GM23338 (cell line): Measurements from ENCODE around the gene SUSD2. TPM values are rescaled to one million over a fixed set of nuclear protein-coding genes. Genes with fewer than 3 reads are reported as not detected.
A peak's percentile ranks its signal among the peaks of the same experiment; 100 is the strongest.

Source experiments
- ATAC-seq: fragments of 200-7000 bp; cut with Tn5 transposase; 3 replicates; pipeline ENCODE4 v1.9.1; 2020
- DNase-seq: peaks from one replicate; pipeline ENCODE4 v3.0.0-alpha.2; 2015; ENCODE audit warnings: low spot score
- H2AFZ ChIP-seq: fragments of 200-600 bp; sonication (generic); 2 replicates; pipeline ENCODE4 v1.8.0; 2016; ENCODE audit warnings: antibody characterized with exemption, mild to moderate bottlenecking, moderate library complexity
- H3F3A ChIP-seq: fragments of 200-600 bp; sonication (generic); replicated peaks from 2 replicates; pipeline ENCODE4 v1.8.0; 2017; ENCODE audit warnings: antibody characterized with exemption, mixed run types, low read depth
- H3K27ac ChIP-seq: fragments of 200-600 bp; sonication (generic); 2 replicates; pipeline ENCODE4 v1.6.1; 2016; ENCODE audit warnings: low read depth
- H3K27me3 ChIP-seq: fragments of 200-600 bp; sonication (generic); 2 replicates; pipeline ENCODE4 v1.8.0; 2016; ENCODE audit warnings: mild to moderate bottlenecking, mixed run types, moderate library complexity; ENCODE audit not compliant: insufficient read depth
- H3K36me3 ChIP-seq: fragments of 200-600 bp; sonication (generic); 2 replicates; pipeline ENCODE4 v1.8.0; 2016; ENCODE audit warnings: mild to moderate bottlenecking; ENCODE audit not compliant: insufficient read depth
- H3K4me1 ChIP-seq: fragments of 200-600 bp; sonication (generic); 2 replicates; pipeline ENCODE4 v1.8.0; 2016; ENCODE audit warnings: mild to moderate bottlenecking, moderate library complexity; ENCODE audit not compliant: insufficient read depth
- H3K4me2 ChIP-seq: fragments of 200-600 bp; sonication (generic); 2 replicates; pipeline ENCODE4 v1.7.1; 2017; ENCODE audit warnings: mixed run types
- H3K4me3 ChIP-seq: fragments of 200-600 bp; sonication (generic); 2 replicates; pipeline ENCODE4 v1.6.1; 2016; ENCODE audit warnings: mixed run types
- H3K79me2 ChIP-seq: fragments of 200-600 bp; sonication (generic); replicated peaks from 2 replicates; pipeline ENCODE4 v1.8.0; 2017; ENCODE audit warnings: mild to moderate bottlenecking; ENCODE audit not compliant: insufficient read depth
- H3K9me2 ChIP-seq: fragments of 200-600 bp; sonication (generic); 2 replicates; pipeline ENCODE4 v1.8.0; 2017; ENCODE audit not compliant: insufficient read depth
- H4K20me1 ChIP-seq: fragments of 200-600 bp; sonication (generic); replicated peaks from 2 replicates; pipeline ENCODE4 v1.8.0; 2017; ENCODE audit warnings: mild to moderate bottlenecking; ENCODE audit not compliant: insufficient read depth
- H3K27ac Mint-ChIP-seq: 2 replicates; pipeline ENCODE4 v1.8.0; 2020; ENCODE audit warnings: inconsistent platforms, mild to moderate bottlenecking, moderate library complexity, mixed read lengths
- H3K27me3 Mint-ChIP-seq: 3 replicates; pipeline ENCODE4 v1.8.0; 2022; ENCODE audit warnings: low read depth, mild to moderate bottlenecking, moderate library complexity, mixed read lengths, inconsistent platforms; ENCODE audit not compliant: insufficient read depth, poor library complexity
- H3K36me3 Mint-ChIP-seq: 3 replicates; pipeline ENCODE4 v1.8.0; 2021; ENCODE audit warnings: low read depth, mild to moderate bottlenecking, inconsistent platforms, moderate library complexity, mixed read lengths
- H3K4me1 Mint-ChIP-seq: 3 replicates; pipeline ENCODE4 v1.8.0; 2020; ENCODE audit warnings: mild to moderate bottlenecking, inconsistent platforms, mixed read lengths
- H3K4me3 Mint-ChIP-seq: 3 replicates; pipeline ENCODE4 v1.8.0; 2021; ENCODE audit warnings: moderate library complexity, mild to moderate bottlenecking, inconsistent platforms, mixed read lengths
- H3K9me3 Mint-ChIP-seq: 3 replicates; pipeline ENCODE4 v1.8.0; 2020; ENCODE audit warnings: moderate library complexity, mild to moderate bottlenecking, inconsistent platforms, mixed read lengths
- CREB1 ChIP-seq: fragments of 250-450 bp; sonication (Bioruptor Pico); IDR thresholded peaks from 2 replicates; pipeline ENCODE4 v1.5.0; 2020; ENCODE audit warnings: low read depth, mild to moderate bottlenecking, moderate library complexity
- CTCF ChIP-seq, 2 experiments: fragments of 200-600 bp in 1 of 2; sonication (generic) in 1 of 2; conservative IDR thresholded peaks; 2 replicates each; pipeline versions ENCODE4 v1.5.1 to v1.6.1; 2016 to 2017; ENCODE audit warnings: antibody characterized with exemption in 2 of 2, low read depth in 2 of 2, mild to moderate bottlenecking in 2 of 2, moderate library complexity in 1 of 2
- ETS1 ChIP-seq: IDR thresholded peaks from 2 replicates; pipeline ENCODE4 v1.6.1; 2016; ENCODE audit warnings: antibody characterized with exemption
- EZH2 ChIP-seq: fragments of 200-600 bp; sonication (generic); IDR thresholded peaks from one replicate; pipeline ENCODE4 v1.8.0; 2017; ENCODE audit warnings: antibody characterized with exemption, mild to moderate bottlenecking, low read depth; ENCODE audit not compliant: unreplicated experiment
- EZH2phosphoT487 ChIP-seq: fragments of 200-600 bp; sonication (generic); IDR thresholded peaks from one replicate; pipeline ENCODE4 v1.8.1; 2018; ENCODE audit warnings: antibody characterized with exemption; ENCODE audit not compliant: unreplicated experiment
- JUNB ChIP-seq: IDR thresholded peaks from one replicate; pipeline ENCODE4 v1.6.1; 2016; ENCODE audit warnings: antibody characterized with exemption; ENCODE audit not compliant: unreplicated experiment
- NANOG ChIP-seq: IDR thresholded peaks from 2 replicates; pipeline ENCODE4 v1.6.1; 2016; ENCODE audit warnings: antibody characterized with exemption, borderline replicate concordance
- POLR2AphosphoS5 ChIP-seq: IDR thresholded peaks from 2 replicates; pipeline ENCODE4 v1.6.1; 2016; ENCODE audit warnings: antibody characterized with exemption, low read depth
- STAT1 ChIP-seq: IDR thresholded peaks from one replicate; pipeline ENCODE4 v1.6.1; 2016; ENCODE audit warnings: antibody characterized with exemption; ENCODE audit not compliant: unreplicated experiment
- ZNF114 ChIP-seq: fragments of 250-450 bp; sonication (Bioruptor Pico); IDR thresholded peaks from 2 replicates; pipeline ENCODE4 v1.5.0; 2020; ENCODE audit warnings: mild to moderate bottlenecking, moderate library complexity
- ZNF331 ChIP-seq: fragments of 250-450 bp; sonication (Bioruptor Pico); IDR thresholded peaks from 2 replicates; pipeline ENCODE4 v1.5.0; 2020; ENCODE audit warnings: low read depth, mild to moderate bottlenecking, moderate library complexity
- polyA plus RNA-seq: library from polyadenylated mRNA; unstranded; fragments of >200 nt; fragmentation: Nextera tagmentation; extraction: Ambion mirVana; gene quantifications from 2 replicates; pipeline ENCODE4 v1.2.1, GENCODE V29; 2016
- total RNA-seq: library from RNA; depleted of rRNA; stranded (reverse); fragments of >200 nt; shearing (Covaris generic); gene quantifications from 2 replicates; pipeline ENCODE4 v1.2.3, GENCODE V29; 2014
- TF ChIP-seq, protein P1 (sequence below): IDR thresholded peaks from one replicate; pipeline ENCODE4 v1.6.1; 2018; ENCODE audit warnings: antibody characterized with exemption; ENCODE audit not compliant: unreplicated experiment
- TF ChIP-seq, protein P2 (sequence below): fragments of 250-450 bp; sonication (Bioruptor Pico); IDR thresholded peaks from 2 replicates; pipeline ENCODE4 v1.5.0; 2020; ENCODE audit warnings: mild to moderate bottlenecking, moderate library complexity

The SUSD2 gene
- total and polyA plus RNA-seq, 2 experiments from 2014 or later = 0.74 to 2.1 TPM

DNA sequence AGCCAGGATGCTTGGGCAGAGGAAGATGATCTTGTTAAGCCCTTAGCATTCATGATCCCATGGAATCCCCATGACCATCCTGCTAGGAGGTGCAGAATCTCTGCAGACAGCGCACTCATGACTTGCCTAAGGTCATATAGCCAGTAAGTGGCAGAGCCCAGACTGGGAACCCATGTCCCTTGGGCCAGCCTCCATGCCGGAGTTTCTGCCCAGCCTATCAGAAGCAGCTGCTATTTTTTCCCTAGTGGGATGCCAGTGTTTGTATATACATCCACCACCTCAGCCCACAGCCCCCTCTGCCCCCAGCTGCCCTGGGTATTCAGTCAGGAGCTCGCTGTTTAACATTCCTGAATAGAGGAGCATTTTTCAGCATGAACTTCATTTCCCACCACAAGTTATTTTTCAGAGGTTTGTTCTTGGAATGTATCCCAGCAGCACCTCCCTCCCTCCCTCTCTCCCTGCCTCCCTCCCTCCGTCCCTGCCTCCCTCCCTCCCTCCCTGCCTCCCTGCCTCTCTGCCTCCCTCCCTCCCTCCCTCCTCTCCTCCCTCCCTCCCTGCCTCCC is 34.4 kb upstream of the SUSD2 start (continued):
- TF ChIP-seq, protein P1, sequence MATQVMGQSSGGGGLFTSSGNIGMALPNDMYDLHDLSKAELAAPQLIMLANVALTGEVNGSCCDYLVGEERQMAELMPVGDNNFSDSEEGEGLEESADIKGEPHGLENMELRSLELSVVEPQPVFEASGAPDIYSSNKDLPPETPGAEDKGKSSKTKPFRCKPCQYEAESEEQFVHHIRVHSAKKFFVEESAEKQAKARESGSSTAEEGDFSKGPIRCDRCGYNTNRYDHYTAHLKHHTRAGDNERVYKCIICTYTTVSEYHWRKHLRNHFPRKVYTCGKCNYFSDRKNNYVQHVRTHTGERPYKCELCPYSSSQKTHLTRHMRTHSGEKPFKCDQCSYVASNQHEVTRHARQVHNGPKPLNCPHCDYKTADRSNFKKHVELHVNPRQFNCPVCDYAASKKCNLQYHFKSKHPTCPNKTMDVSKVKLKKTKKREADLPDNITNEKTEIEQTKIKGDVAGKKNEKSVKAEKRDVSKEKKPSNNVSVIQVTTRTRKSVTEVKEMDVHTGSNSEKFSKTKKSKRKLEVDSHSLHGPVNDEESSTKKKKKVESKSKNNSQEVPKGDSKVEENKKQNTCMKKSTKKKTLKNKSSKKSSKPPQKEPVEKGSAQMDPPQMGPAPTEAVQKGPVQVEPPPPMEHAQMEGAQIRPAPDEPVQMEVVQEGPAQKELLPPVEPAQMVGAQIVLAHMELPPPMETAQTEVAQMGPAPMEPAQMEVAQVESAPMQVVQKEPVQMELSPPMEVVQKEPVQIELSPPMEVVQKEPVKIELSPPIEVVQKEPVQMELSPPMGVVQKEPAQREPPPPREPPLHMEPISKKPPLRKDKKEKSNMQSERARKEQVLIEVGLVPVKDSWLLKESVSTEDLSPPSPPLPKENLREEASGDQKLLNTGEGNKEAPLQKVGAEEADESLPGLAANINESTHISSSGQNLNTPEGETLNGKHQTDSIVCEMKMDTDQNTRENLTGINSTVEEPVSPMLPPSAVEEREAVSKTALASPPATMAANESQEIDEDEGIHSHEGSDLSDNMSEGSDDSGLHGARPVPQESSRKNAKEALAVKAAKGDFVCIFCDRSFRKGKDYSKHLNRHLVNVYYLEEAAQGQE = no peak
- TF ChIP-seq JUNB = no peak
- no peak for TF ChIP-seq ZNF114
- no peak for TF ChIP-seq NANOG
- TF ChIP-seq STAT1 = no peak

- DNase-seq (no peak), ATAC-seq (no peak)
- no peak overlapping the region; the same call in 2 of the 3 replicates for H3K4me3 Mint-ChIP-seq
- no peaks in the 10 kb centered on the region for H3K9me3 Mint-ChIP-seq
- Histone ChIP-seq H4K20me1 (no peaks in the 10 kb centered on the region), H3K27me3 (no peaks in the 10 kb centered on the region), H3K36me3 (no peaks in the 10 kb centered on the region), H2AFZ (no peak overlapping the region), H3K79me2 (no peaks in the 10 kb centered on the region), H3K4me1 (peaks cover 24% of the 10 kb centered on the region), H3K9me2 (no peaks in the 10 kb centered on the region), H3K27ac (peak overlapping the region; percentile 79; the same call in 1 of the 2 replicates), H3K4me3 (no peak overlapping the region), H3K4me2 (no peak overlapping the region), H3F3A (no peaks in the 10 kb centered on the region)
- H3K36me3 Mint-ChIP-seq = peaks cover 2% of the 10 kb centered on the region; the same call in 2 of the 3 replicates
- peaks cover 26% of the 10 kb centered on the region for H3K27me3 Mint-ChIP-seq
- H3K27ac Mint-ChIP-seq = peak overlapping the region; percentile 93
- peaks cover 30% of the 10 kb centered on the region for H3K4me1 Mint-ChIP-seq
- TF ChIP-seq, protein P2, sequence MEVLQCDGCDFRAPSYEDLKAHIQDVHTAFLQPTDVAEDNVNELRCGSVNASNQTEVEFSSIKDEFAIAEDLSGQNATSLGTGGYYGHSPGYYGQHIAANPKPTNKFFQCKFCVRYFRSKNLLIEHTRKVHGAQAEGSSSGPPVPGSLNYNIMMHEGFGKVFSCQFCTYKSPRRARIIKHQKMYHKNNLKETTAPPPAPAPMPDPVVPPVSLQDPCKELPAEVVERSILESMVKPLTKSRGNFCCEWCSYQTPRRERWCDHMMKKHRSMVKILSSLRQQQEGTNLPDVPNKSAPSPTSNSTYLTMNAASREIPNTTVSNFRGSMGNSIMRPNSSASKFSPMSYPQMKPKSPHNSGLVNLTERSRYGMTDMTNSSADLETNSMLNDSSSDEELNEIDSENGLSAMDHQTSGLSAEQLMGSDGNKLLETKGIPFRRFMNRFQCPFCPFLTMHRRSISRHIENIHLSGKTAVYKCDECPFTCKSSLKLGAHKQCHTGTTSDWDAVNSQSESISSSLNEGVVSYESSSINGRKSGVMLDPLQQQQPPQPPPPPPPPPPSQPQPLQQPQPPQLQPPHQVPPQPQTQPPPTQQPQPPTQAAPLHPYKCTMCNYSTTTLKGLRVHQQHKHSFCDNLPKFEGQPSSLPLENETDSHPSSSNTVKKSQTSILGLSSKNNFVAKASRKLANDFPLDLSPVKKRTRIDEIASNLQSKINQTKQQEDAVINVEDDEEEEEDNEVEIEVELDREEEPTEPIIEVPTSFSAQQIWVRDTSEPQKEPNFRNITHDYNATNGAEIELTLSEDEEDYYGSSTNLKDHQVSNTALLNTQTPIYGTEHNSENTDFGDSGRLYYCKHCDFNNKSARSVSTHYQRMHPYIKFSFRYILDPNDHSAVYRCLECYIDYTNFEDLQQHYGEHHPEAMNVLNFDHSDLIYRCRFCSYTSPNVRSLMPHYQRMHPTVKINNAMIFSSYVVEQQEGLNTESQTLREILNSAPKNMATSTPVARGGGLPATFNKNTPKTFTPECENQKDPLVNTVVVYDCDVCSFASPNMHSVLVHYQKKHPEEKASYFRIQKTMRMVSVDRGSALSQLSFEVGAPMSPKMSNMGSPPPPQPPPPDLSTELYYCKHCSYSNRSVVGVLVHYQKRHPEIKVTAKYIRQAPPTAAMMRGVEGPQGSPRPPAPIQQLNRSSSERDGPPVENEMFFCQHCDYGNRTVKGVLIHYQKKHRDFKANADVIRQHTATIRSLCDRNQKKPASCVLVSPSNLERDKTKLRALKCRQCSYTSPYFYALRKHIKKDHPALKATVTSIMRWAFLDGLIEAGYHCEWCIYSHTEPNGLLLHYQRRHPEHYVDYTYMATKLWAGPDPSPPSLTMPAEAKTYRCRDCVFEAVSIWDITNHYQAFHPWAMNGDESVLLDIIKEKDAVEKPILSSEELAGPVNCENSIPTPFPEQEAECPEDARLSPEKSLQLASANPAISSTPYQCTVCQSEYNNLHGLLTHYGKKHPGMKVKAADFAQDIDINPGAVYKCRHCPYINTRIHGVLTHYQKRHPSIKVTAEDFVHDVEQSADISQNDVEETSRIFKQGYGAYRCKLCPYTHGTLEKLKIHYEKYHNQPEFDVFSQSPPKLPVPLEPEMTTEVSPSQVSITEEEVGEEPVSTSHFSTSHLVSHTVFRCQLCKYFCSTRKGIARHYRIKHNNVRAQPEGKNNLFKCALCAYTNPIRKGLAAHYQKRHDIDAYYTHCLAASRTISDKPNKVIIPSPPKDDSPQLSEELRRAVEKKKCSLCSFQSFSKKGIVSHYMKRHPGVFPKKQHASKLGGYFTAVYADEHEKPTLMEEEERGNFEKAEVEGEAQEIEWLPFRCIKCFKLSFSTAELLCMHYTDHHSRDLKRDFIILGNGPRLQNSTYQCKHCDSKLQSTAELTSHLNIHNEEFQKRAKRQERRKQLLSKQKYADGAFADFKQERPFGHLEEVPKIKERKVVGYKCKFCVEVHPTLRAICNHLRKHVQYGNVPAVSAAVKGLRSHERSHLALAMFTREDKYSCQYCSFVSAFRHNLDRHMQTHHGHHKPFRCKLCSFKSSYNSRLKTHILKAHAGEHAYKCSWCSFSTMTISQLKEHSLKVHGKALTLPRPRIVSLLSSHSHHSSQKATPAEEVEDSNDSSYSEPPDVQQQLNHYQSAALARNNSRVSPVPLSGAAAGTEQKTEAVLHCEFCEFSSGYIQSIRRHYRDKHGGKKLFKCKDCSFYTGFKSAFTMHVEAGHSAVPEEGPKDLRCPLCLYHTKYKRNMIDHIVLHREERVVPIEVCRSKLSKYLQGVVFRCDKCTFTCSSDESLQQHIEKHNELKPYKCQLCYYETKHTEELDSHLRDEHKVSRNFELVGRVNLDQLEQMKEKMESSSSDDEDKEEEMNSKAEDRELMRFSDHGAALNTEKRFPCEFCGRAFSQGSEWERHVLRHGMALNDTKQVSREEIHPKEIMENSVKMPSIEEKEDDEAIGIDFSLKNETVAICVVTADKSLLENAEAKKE (CRISPR knock-in tag) = no peak
- TF ChIP-seq ZNF114 = no peak
- TF ChIP-seq EZH2 = no peak
- TF ChIP-seq ZNF331 (CRISPR knock-in tag) = no peak
- TF ChIP-seq POLR2AphosphoS5 = no peak
- TF ChIP-seq CREB1 (CRISPR knock-in tag) = no peak
- TF ChIP-seq ETS1 = no peak
- TF ChIP-seq STAT1 = no peak
- no peak for TF ChIP-seq CTCF (conservative IDR thresholded peaks at IDR 0.05; ENCODE audit: low read depth in 2 of 2)
- TF ChIP-seq EZH2phosphoT487 = no peak
- TF ChIP-seq JUNB = no peak
These were observed 33.6 kb upstream of the SUSD2 start for GRCh38 chr22:24147666-24148065.
